Naive B cell (primary cell): ENCODE data around the gene RNF133. TPM values are rescaled to one million over a fixed set of nuclear protein-coding genes. Genes with fewer than 3 reads are reported as not detected.

Experiments
- polyA plus RNA-seq, 6 donors: library from polyadenylated mRNA; unstranded; fragments of 300-500 nt; fragmentation: Illumina TruSeq; gene quantifications; one replicate each; pipeline ENCODE4 v1.2.3, GENCODE V29; 2021; ENCODE audit warnings: low read depth in 6 of 6

RNF133 gene
- polyA plus RNA-seq, 6 donors from 2014 or later, result not detected

Other genes with a start within 250 kb of the RNF133 start
- not detected for gene RNF148, start 3.8 kb upstream of the RNF133 start, polyA plus RNA-seq
- gene CADPS2, start 187.3 kb upstream of the RNF133 start, polyA plus RNA-seq, result not detected